Loucy (cell line): Measurements from ENCODE around the gene PTAFR.

ENCODE experiments used
- H2AFZ ChIP-seq: fragments of 200-600 bp; sonication (generic); 2 replicates; pipeline ENCODE4 v1.6.0; 2016; ENCODE audit warnings: antibody characterized with exemption, mild to moderate bottlenecking, low read length, moderate library complexity
- H3F3A ChIP-seq: fragments of 200-600 bp; 2 replicates; pipeline ENCODE4 v1.6.0; 2016; ENCODE audit warnings: antibody characterized with exemption, low read depth, mild to moderate bottlenecking
- H3K27me3 ChIP-seq: fragments of 200-600 bp; sonication (generic); 2 replicates; pipeline ENCODE4 v1.6.1; 2014; ENCODE audit warnings: low read length, mild to moderate bottlenecking; ENCODE audit not compliant: insufficient read depth, poor library complexity, severe bottlenecking
- H3K36me3 ChIP-seq: fragments of 200-600 bp; sonication (generic); 2 replicates; pipeline ENCODE4 v1.6.1; 2016; ENCODE audit warnings: low read length; ENCODE audit not compliant: insufficient read depth
- H3K4me1 ChIP-seq: fragments of 200-600 bp; sonication (generic); 2 replicates; pipeline ENCODE4 v1.5.1; 2014; ENCODE audit warnings: low read length, mild to moderate bottlenecking; ENCODE audit not compliant: insufficient read depth, poor library complexity, severe bottlenecking
- H3K4me2 ChIP-seq: fragments of 200-600 bp; sonication (generic); 2 replicates; pipeline ENCODE4 v1.6.0; 2014; ENCODE audit warnings: antibody characterized with exemption, low read length, low read depth, mild to moderate bottlenecking; ENCODE audit not compliant: poor library complexity, severe bottlenecking
- H3K4me3 ChIP-seq: fragments of 200-600 bp; sonication (generic); 2 replicates; pipeline ENCODE4 v1.5.1; 2014; ENCODE audit warnings: low read length, mild to moderate bottlenecking, mixed read lengths; ENCODE audit not compliant: poor library complexity, severe bottlenecking
- H3K79me2 ChIP-seq: fragments of 200-600 bp; sonication (generic); 2 replicates; pipeline ENCODE4 v1.6.1; 2014; ENCODE audit warnings: low read length; ENCODE audit not compliant: insufficient read depth
- H3K9ac ChIP-seq: fragments of 200-600 bp; sonication (generic); 2 replicates; pipeline ENCODE4 v1.6.0; 2014; ENCODE audit warnings: mild to moderate bottlenecking, low read depth, low read length, moderate library complexity; ENCODE audit not compliant: poor library complexity, severe bottlenecking
- H3K9me2 ChIP-seq: fragments of 200-600 bp; sonication (generic); replicated peaks from 2 replicates; pipeline ENCODE4 v1.6.1; 2016; ENCODE audit warnings: low read depth, low read length, mixed read lengths
- H3K9me3 ChIP-seq: fragments of 200-600 bp; sonication (generic); 2 replicates; pipeline ENCODE4 v1.6.1; 2014; ENCODE audit warnings: mild to moderate bottlenecking, antibody characterized with exemption, low read length, low read depth; ENCODE audit not compliant: insufficient read depth
- H4K20me1 ChIP-seq: fragments of 200-600 bp; sonication (generic); 2 replicates; pipeline ENCODE4 v1.6.0; 2014; ENCODE audit warnings: antibody characterized with exemption, low read length, mild to moderate bottlenecking; ENCODE audit not compliant: insufficient read depth, poor library complexity, severe bottlenecking
- CTCF ChIP-seq: fragments of 200-600 bp; sonication (generic); conservative IDR thresholded peaks from 2 replicates; pipeline ENCODE4 v1.5.1; 2014; ENCODE audit warnings: mild to moderate bottlenecking, antibody characterized with exemption, low read length
- EZH2phosphoT487 ChIP-seq: fragments of 200-600 bp; IDR thresholded peaks from 2 replicates; pipeline ENCODE4 v1.6.1; 2018; ENCODE audit warnings: antibody characterized with exemption, mild to moderate bottlenecking, moderate library complexity, borderline replicate concordance

Gene PTAFR

GRCh38 chr1:28109639-28110038 is 66.9 kb downstream of the PTAFR start:
- Histone ChIP-seq H3K79me2 (no peaks in the 10 kb centered on the region), H3K9me3 (no peaks in the 10 kb centered on the region), H3F3A (no peaks in the 10 kb centered on the region), H2AFZ (no peak overlapping the region), H3K9ac (no peak overlapping the region), H3K9me2 (no peaks in the 10 kb centered on the region), H3K36me3 (no peaks in the 10 kb centered on the region), H4K20me1 (no peaks in the 10 kb centered on the region), H3K4me1 (peaks cover 7% of the 10 kb centered on the region), H3K27me3 (no peaks in the 10 kb centered on the region), H3K4me3 (no peak overlapping the region), H3K4me2 (no peak overlapping the region)
- TF ChIP-seq CTCF (no peak), EZH2phosphoT487 (no peak)

- Histone ChIP-seq H4K20me1 (no peaks in the 10 kb centered on the region), H3F3A (no peaks in the 10 kb centered on the region), H3K9me2 (no peaks in the 10 kb centered on the region), H3K4me2 (no peak overlapping the region), H3K9ac (no peak overlapping the region), H3K4me3 (no peak overlapping the region), H3K4me1 (peaks cover 4% of the 10 kb centered on the region), H3K36me3 (no peaks in the 10 kb centered on the region), H3K27me3 (no peaks in the 10 kb centered on the region), H2AFZ (no peak overlapping the region), H3K9me3 (no peaks in the 10 kb centered on the region), H3K79me2 (no peaks in the 10 kb centered on the region)
- TF ChIP-seq EZH2phosphoT487: no peak
- no peak for TF ChIP-seq CTCF
Observed at GRCh38 chr1:28108001-28108400, 68.5 kb downstream of the PTAFR start.

GRCh38 chr1:28104866-28105467 is 71.5 kb downstream of the PTAFR start:
- H3F3A ChIP-seq: no peaks in the 10 kb centered on the region
- TF ChIP-seq CTCF (no peak), EZH2phosphoT487 (no peak)
- H2AFZ ChIP-seq: no peak overlapping the region
- H3K9ac ChIP-seq: no peak overlapping the region
- H3K9me3 ChIP-seq: no peaks in the 10 kb centered on the region
- H4K20me1 ChIP-seq: no peaks in the 10 kb centered on the region
- H3K36me3 ChIP-seq: no peaks in the 10 kb centered on the region
- no peaks in the 10 kb centered on the region for H3K27me3 ChIP-seq
- no peaks in the 10 kb centered on the region for H3K9me2 ChIP-seq
- H3K4me1 ChIP-seq: no peaks in the 10 kb centered on the region
- H3K79me2 ChIP-seq: no peaks in the 10 kb centered on the region
- no peak overlapping the region for H3K4me2 ChIP-seq
- no peak overlapping the region for H3K4me3 ChIP-seq
